OCI-LY7 (cell line): ENCODE data around the gene FAM9B. TPM values are rescaled to one million over a fixed set of nuclear protein-coding genes. Genes with fewer than 3 reads are reported as not detected.
"Not testable (repeated sequence)": the region's sequence is repeated elsewhere in the genome, so short reads cannot be mapped to it uniquely, and the experiment has no call there.

Experiments used
- BruUV-seq: library from RNA; stranded (reverse); fragments of 400-500 nt; replicated peaks from 2 replicates; lab custom pipeline; 2021; lab: Mats Ljungman, UMichigan
- CTCF ChIA-PET: fragments of 300-600 bp; sonication (Branson Sonifier 250); formaldehyde crosslinking; loops from one replicate; lab custom pipeline; 2022; ENCODE audit warnings: antibody characterized with exemption; ENCODE audit not compliant: unreplicated experiment; lab: Charles Lee
- POLR2A ChIA-PET: fragments of 300-600 bp; sonication (Branson Sonifier 250); formaldehyde crosslinking; loops from one replicate; lab custom pipeline; 2022; ENCODE audit warnings: antibody characterized with exemption; lab: Charles Lee
- DNase-seq: peaks from one replicate; pipeline ENCODE4 v3.0.0-alpha.2; 2015; ENCODE audit warnings: low spot score
- H2AFZ ChIP-seq: fragments of 200-600 bp; sonication (generic), shearing (Covaris generic); 2 replicates; pipeline ENCODE4 v1.6.1; 2014; ENCODE audit warnings: mild to moderate bottlenecking, antibody characterized with exemption, low read length, moderate library complexity
- H3K27ac ChIP-seq: fragments of 200-600 bp; sonication (generic); 2 replicates; pipeline ENCODE4 v1.5.1; 2014; ENCODE audit warnings: mixed run types, low read depth, mild to moderate bottlenecking, moderate library complexity, low read length, inconsistent platforms; ENCODE audit not compliant: poor library complexity, severe bottlenecking
- H3K36me3 ChIP-seq: fragments of 200-600 bp; sonication (generic); 2 replicates; pipeline ENCODE4 v1.6.1; 2014; ENCODE audit warnings: mild to moderate bottlenecking, antibody characterized with exemption, low read length, moderate library complexity, mixed read lengths; ENCODE audit not compliant: insufficient read depth
- H3K4me1 ChIP-seq: fragments of 200-600 bp; sonication (generic); 2 replicates; pipeline ENCODE4 v1.5.1; 2014; ENCODE audit warnings: mild to moderate bottlenecking, low read length; ENCODE audit not compliant: insufficient read depth, poor library complexity, severe bottlenecking
- H3K4me2 ChIP-seq: fragments of 200-600 bp; sonication (generic); 2 replicates; pipeline ENCODE4 v1.6.1; 2014; ENCODE audit warnings: mild to moderate bottlenecking, low read length
- H3K4me3 ChIP-seq: fragments of 200-600 bp; sonication (generic); 2 replicates; pipeline ENCODE4 v1.5.1; 2014; ENCODE audit warnings: mild to moderate bottlenecking, low read depth, low read length; ENCODE audit not compliant: poor library complexity, severe bottlenecking
- H3K79me2 ChIP-seq: fragments of 200-600 bp; sonication (generic); 2 replicates; pipeline ENCODE4 v1.6.1; 2016; ENCODE audit warnings: low read depth, mild to moderate bottlenecking, low read length, moderate library complexity, mixed read lengths; ENCODE audit not compliant: insufficient read depth
- H3K9me2 ChIP-seq: fragments of 200-600 bp; sonication (generic); 2 replicates; pipeline ENCODE4 v1.6.1; 2016; ENCODE audit warnings: mild to moderate bottlenecking, low read length, mixed read lengths; ENCODE audit not compliant: insufficient read depth
- H3K9me3 ChIP-seq: fragments of 200-600 bp; sonication (generic); 2 replicates; pipeline ENCODE4 v1.6.1; 2014; ENCODE audit warnings: mild to moderate bottlenecking, mixed run types, low read length, mixed read lengths
- H4K20me1 ChIP-seq: fragments of 200-600 bp; sonication (generic); 2 replicates; pipeline ENCODE4 v1.6.1; 2014; ENCODE audit warnings: mild to moderate bottlenecking, antibody characterized with exemption, low read length, moderate library complexity, mixed read lengths; ENCODE audit not compliant: insufficient read depth
- EZH2phosphoT487 ChIP-seq: fragments of 200-600 bp; sonication (generic); IDR thresholded peaks from 2 replicates; pipeline ENCODE4 v1.6.1; 2018; ENCODE audit warnings: low read depth, borderline replicate concordance, mild to moderate bottlenecking, mixed run types, antibody characterized with exemption, low read length, moderate library complexity, mixed read lengths
- intact Hi-C: fragments of 100-400 bp; cut with micrococcal nuclease; formaldehyde crosslinking; loops from one replicate; pipeline ENCODE4 v1.10.0; 2022; ENCODE audit not compliant: unreplicated experiment
- total RNA-seq, 2 experiments: library from RNA; depleted of rRNA in 1 of 2; stranded (reverse); fragments of >200 nt in 1 of 2; shearing (Covaris generic) in 1 of 2; gene quantifications; 2 replicates each; pipeline ENCODE4 v1.2.3, GENCODE V29; 2014 to 2022
- TF ChIP-seq, protein P1 (sequence below): fragments of 200-600 bp; sonication (generic); conservative IDR thresholded peaks from 2 replicates; pipeline ENCODE4 v1.5.1; 2014; ENCODE audit warnings: mild to moderate bottlenecking, antibody characterized with exemption, low read length, moderate library complexity, mixed read lengths

FAM9B gene
- total RNA-seq, 2 experiments from 2014 or later: not detected

- no peak overlapping the region for H3K4me2 ChIP-seq
- ChIA-PET POLR2A (no interaction called here), CTCF (no interaction called here)
- H3K79me2 ChIP-seq: no peaks in the 10 kb centered on the region
- no peak overlapping the region for H3K4me3 ChIP-seq
- intact Hi-C loops: no loop called here
- TF ChIP-seq EZH2phosphoT487: no peak
- TF ChIP-seq, protein P1, sequence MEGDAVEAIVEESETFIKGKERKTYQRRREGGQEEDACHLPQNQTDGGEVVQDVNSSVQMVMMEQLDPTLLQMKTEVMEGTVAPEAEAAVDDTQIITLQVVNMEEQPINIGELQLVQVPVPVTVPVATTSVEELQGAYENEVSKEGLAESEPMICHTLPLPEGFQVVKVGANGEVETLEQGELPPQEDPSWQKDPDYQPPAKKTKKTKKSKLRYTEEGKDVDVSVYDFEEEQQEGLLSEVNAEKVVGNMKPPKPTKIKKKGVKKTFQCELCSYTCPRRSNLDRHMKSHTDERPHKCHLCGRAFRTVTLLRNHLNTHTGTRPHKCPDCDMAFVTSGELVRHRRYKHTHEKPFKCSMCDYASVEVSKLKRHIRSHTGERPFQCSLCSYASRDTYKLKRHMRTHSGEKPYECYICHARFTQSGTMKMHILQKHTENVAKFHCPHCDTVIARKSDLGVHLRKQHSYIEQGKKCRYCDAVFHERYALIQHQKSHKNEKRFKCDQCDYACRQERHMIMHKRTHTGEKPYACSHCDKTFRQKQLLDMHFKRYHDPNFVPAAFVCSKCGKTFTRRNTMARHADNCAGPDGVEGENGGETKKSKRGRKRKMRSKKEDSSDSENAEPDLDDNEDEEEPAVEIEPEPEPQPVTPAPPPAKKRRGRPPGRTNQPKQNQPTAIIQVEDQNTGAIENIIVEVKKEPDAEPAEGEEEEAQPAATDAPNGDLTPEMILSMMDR: no peak
- no peak for DNase-seq
- BruUV-seq: no TSS peak
- H3K36me3 ChIP-seq: no peaks in the 10 kb centered on the region
- H3K27ac ChIP-seq: no peak overlapping the region
- H4K20me1 ChIP-seq: no peaks in the 10 kb centered on the region
- H3K9me2 ChIP-seq: no peaks in the 10 kb centered on the region
- H3K4me1 ChIP-seq: no peaks in the 10 kb centered on the region
- H3K9me3 ChIP-seq: no peaks in the 10 kb centered on the region
- no peak overlapping the region for H2AFZ ChIP-seq
Observed at GRCh38 chrX:9033179-9033578, 748 bp downstream of the FAM9B start.

- H4K20me1 ChIP-seq: no peaks in the 10 kb centered on the region
- H3K4me2 ChIP-seq: no peak overlapping the region
- no peaks in the 10 kb centered on the region for H3K4me1 ChIP-seq
- intact Hi-C loops: no loop called here
- no peaks in the 10 kb centered on the region for H3K9me2 ChIP-seq
- no peak for TF ChIP-seq EZH2phosphoT487
- TF ChIP-seq, protein P1: no peak
- H3K36me3 ChIP-seq: no peaks in the 10 kb centered on the region
- H3K9me3 ChIP-seq: no peaks in the 10 kb centered on the region
- no peak overlapping the region for H3K27ac ChIP-seq
- no peaks in the 10 kb centered on the region for H3K79me2 ChIP-seq
- ChIA-PET CTCF (no interaction called here), POLR2A (no interaction called here)
- H3K4me3 ChIP-seq: no peak overlapping the region
- BruUV-seq: no TSS peak
- no peak overlapping the region for H2AFZ ChIP-seq
- peak; percentile 0 for DNase-seq
Observed at GRCh38 chrX:9023293-9023692, 10.6 kb downstream of the FAM9B start.

DNA sequence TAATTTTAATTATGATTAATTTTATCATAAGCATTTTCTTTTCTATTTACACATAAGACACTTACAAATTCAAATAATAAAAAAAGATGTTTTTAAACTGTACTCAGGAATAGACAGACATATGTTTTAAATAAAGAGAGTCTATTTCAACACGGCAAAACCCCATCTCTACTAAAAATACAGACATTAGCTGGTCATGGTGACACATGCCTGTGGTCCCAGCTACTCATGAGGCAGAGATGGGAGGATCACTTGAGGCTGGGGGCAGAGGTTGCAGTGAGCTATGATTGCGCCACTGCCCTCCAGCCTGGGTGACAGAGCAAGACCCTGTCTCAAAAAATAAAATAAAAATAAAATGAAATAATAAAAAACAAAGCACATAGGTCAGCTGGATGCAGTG lies 14.8 kb downstream of the FAM9B start:
- Histone ChIP-seq H3K9me3 (no peaks in the 10 kb centered on the region), H3K4me2 (no peak overlapping the region), H3K36me3 (no peaks in the 10 kb centered on the region), H4K20me1 (no peaks in the 10 kb centered on the region), H3K4me1 (no peaks in the 10 kb centered on the region), H3K79me2 (no peaks in the 10 kb centered on the region), H3K27ac (no peak overlapping the region), H2AFZ (no peak overlapping the region), H3K9me2 (no peaks in the 10 kb centered on the region), H3K4me3 (no peak overlapping the region)
- ChIA-PET POLR2A (interaction anchor here (1.1 kb wide), 1 partner anchor 9 kb away, joined by 4 read pairs; no protein-coding TSS in a partner anchor), CTCF (no interaction called here)
- BruUV-seq: no TSS peak
- no peak for DNase-seq
- intact Hi-C loops: no loop called here
- TF ChIP-seq, protein P1: no peak
- no peak for TF ChIP-seq EZH2phosphoT487

GRCh38 chrX:9018332-9018731 lies 15.6 kb downstream of the FAM9B start:
- H3K9me3 ChIP-seq, H4K20me1 ChIP-seq, CTCF ChIA-PET, BruUV-seq, intact Hi-C loops, DNase-seq, H3K4me2 ChIP-seq, H3K9me2 ChIP-seq, H3K27ac ChIP-seq, H3K4me1 ChIP-seq, H3K4me3 ChIP-seq, H2AFZ ChIP-seq, H3K36me3 ChIP-seq, H3K79me2 ChIP-seq: not testable (repeated sequence)
- POLR2A ChIA-PET: interaction anchor here (1.1 kb wide), 1 partner anchor 8 kb away, joined by 4 read pairs; no protein-coding TSS in a partner anchor
